H1 (cell line): ENCODE measurements around the gene GRIP2. TPM values are rescaled to one million over a fixed set of nuclear protein-coding genes. Genes with fewer than 3 reads are reported as not detected.

Experiments
- CTCF ChIA-PET: fragments of 300-600 bp; sonication (Branson Sonifier 250); formaldehyde crosslinking; loops from one replicate; lab custom pipeline; 2021; ENCODE audit not compliant: partially characterized antibody; lab: Charles Lee
- POLR2A ChIA-PET: fragments of 300-600 bp; sonication (Branson Sonifier 250); formaldehyde crosslinking; loops from one replicate; lab custom pipeline; 2021; ENCODE audit warnings: inconsistent platforms; ENCODE audit not compliant: partially characterized antibody; lab: Charles Lee
- DNase-seq, 2 experiments: peaks; one replicate each; pipeline versions ENCODE4 v3.0.0 to v3.0.0-alpha.2; 2010 to 2022; ENCODE audit warnings: low spot score in 2 of 2, low read depth in 1 of 2, mixed read lengths in 1 of 2
- FAIRE-seq: peaks from 2 replicates; lab custom pipeline; 2011; peaks lifted over from hg19 to GRCh38; lab: Jason Lieb, UNC
- H2AFZ ChIP-seq: 2 replicates; pipeline ENCODE4 v1.8.1; 2012; ENCODE audit warnings: low read length, inconsistent platforms
- H2AK5ac ChIP-seq: 2 replicates; pipeline ENCODE4 v1.6.1; 2013; ENCODE audit warnings: low read depth, low read length
- H2BK120ac ChIP-seq: replicated peaks from 2 replicates; pipeline ENCODE3; 2013; ENCODE audit warnings: low read depth, low read length, inconsistent platforms
- H2BK12ac ChIP-seq: 2 replicates; pipeline ENCODE4 v1.6.1; 2013; ENCODE audit warnings: low read depth, low read length
- H2BK15ac ChIP-seq: 2 replicates; pipeline ENCODE4 v1.6.1; 2013; ENCODE audit warnings: low read length
- H2BK20ac ChIP-seq: 2 replicates; pipeline ENCODE4 v1.6.1; 2013; ENCODE audit warnings: low read length
- H2BK5ac ChIP-seq: 2 replicates; pipeline ENCODE4 v1.6.1; 2013; ENCODE audit warnings: low read depth, low read length
- H3K14ac ChIP-seq: 2 replicates; pipeline ENCODE4 v1.6.1; 2013; ENCODE audit warnings: inconsistent platforms; ENCODE audit not compliant: insufficient read length
- H3K18ac ChIP-seq: 2 replicates; pipeline ENCODE4 v1.6.1; 2013; ENCODE audit warnings: low read length; ENCODE audit errors: extremely low read depth
- H3K23ac ChIP-seq: 2 replicates; pipeline ENCODE4 v1.6.1; 2013; ENCODE audit warnings: inconsistent platforms; ENCODE audit not compliant: insufficient read length
- H3K23me2 ChIP-seq: 2 replicates; pipeline ENCODE4 v1.6.1; 2013; ENCODE audit warnings: low read depth, low read length
- H3K27ac ChIP-seq: 2 replicates; pipeline ENCODE4 v1.6.1; 2011; ENCODE audit warnings: low read depth, low read length, inconsistent platforms
- H3K27me3 ChIP-seq, 4 experiments: replicated peaks in 1 of 4; 1 replicate in 1 of 4; 2 replicates in 3 of 4; pipeline versions ENCODE4 v1.6.1 to v1.8.1; 2011 to 2013; ENCODE audit warnings: low read length in 3 of 4, mild to moderate bottlenecking in 3 of 4, inconsistent platforms in 2 of 4, mixed read lengths in 2 of 4, moderate library complexity in 1 of 4; ENCODE audit not compliant: control insufficient read depth in 3 of 4, insufficient read depth in 3 of 4; ENCODE audit errors: extremely low read depth in 1 of 4
- H3K36me3 ChIP-seq, 4 experiments: 2 replicates each; pipeline versions ENCODE4 v1.6.1 to v1.8.1; 2011 to 2013; ENCODE audit warnings: mild to moderate bottlenecking in 4 of 4, low read length in 3 of 4, moderate library complexity in 2 of 4, control low read depth in 1 of 4, inconsistent platforms in 1 of 4; ENCODE audit not compliant: insufficient read depth in 4 of 4, control insufficient read depth in 2 of 4
- H3K4ac ChIP-seq: replicated peaks from 2 replicates; pipeline ENCODE3; 2013; ENCODE audit warnings: low read length, low read depth, mixed read lengths, inconsistent platforms; ENCODE audit not compliant: insufficient read length
- H3K4me1 ChIP-seq, 4 experiments: replicated peaks in 1 of 4; 1 replicate in 1 of 4; 2 replicates in 3 of 4; pipeline versions ENCODE4 v1.6.1 to v1.8.1; 2011 to 2013; ENCODE audit warnings: low read length in 3 of 4, inconsistent platforms in 2 of 4, mixed read lengths in 1 of 4; ENCODE audit not compliant: insufficient read depth in 4 of 4, control insufficient read depth in 3 of 4
- H3K4me2 ChIP-seq, 2 experiments: 2 replicates each; pipeline versions ENCODE4 v1.6.1 to v1.8.1; 2011 to 2013; ENCODE audit warnings: low read depth in 2 of 2, low read length in 2 of 2, control low read depth in 1 of 2, inconsistent platforms in 1 of 2, mild to moderate bottlenecking in 1 of 2; ENCODE audit not compliant: insufficient read depth in 1 of 2
- H3K4me3 ChIP-seq, 4 experiments: fragments of 200-600, 300-600 bp in 1 of 4; sonication (generic), shearing (Covaris generic), sonication (Bioruptor Twin) in 1 of 4; 2 replicates each; pipeline versions ENCODE4 v1.5.1 to v1.8.1; 2011 to 2016; ENCODE audit warnings: low read length in 4 of 4, low read depth in 3 of 4, control low read depth in 2 of 4, inconsistent platforms in 2 of 4, mild to moderate bottlenecking in 2 of 4, mixed read lengths in 1 of 4, moderate library complexity in 1 of 4; ENCODE audit not compliant: insufficient read depth in 2 of 4; ENCODE audit errors: extremely low read depth in 1 of 4
- H3K56ac ChIP-seq: replicated peaks from 2 replicates; pipeline ENCODE3; 2013; ENCODE audit warnings: low read depth, mild to moderate bottlenecking, mixed read lengths, low read length, inconsistent platforms; ENCODE audit not compliant: insufficient read length
- H3K79me1 ChIP-seq: 2 replicates; pipeline ENCODE4 v1.6.1; 2013; ENCODE audit warnings: low read depth, low read length, control low read depth
- H3K79me2 ChIP-seq, 2 experiments: 2 replicates each; pipeline versions ENCODE4 v1.6.1 to v1.8.1; 2012 to 2013; ENCODE audit warnings: low read length in 2 of 2, mild to moderate bottlenecking in 2 of 2, inconsistent platforms in 1 of 2; ENCODE audit not compliant: insufficient read depth in 2 of 2, control insufficient read depth in 1 of 2
- H3K9ac ChIP-seq, 4 experiments: replicated peaks in 1 of 4; 1 replicate in 1 of 4; 2 replicates in 3 of 4; pipeline versions ENCODE4 v1.6.1 to v1.8.1; 2011 to 2013; ENCODE audit warnings: low read depth in 3 of 4, low read length in 3 of 4, control low read depth in 2 of 4, mild to moderate bottlenecking in 2 of 4, moderate library complexity in 2 of 4, inconsistent platforms in 1 of 4; ENCODE audit errors: extremely low read depth in 1 of 4
- H3K9me3 ChIP-seq, 2 experiments: 2 replicates each; pipeline versions ENCODE4 v1.6.1 to v1.8.1; 2012 to 2013; ENCODE audit warnings: mild to moderate bottlenecking in 2 of 2, moderate library complexity in 2 of 2, control low read depth in 1 of 2, inconsistent platforms in 1 of 2, low read depth in 1 of 2, low read length in 1 of 2, mixed read lengths in 1 of 2; ENCODE audit not compliant: insufficient read depth in 2 of 2
- H4K20me1 ChIP-seq, 2 experiments: replicated peaks in 1 of 2; 2 replicates each; pipeline versions ENCODE3 to v1.8.1; 2011 to 2013; ENCODE audit warnings: inconsistent platforms in 2 of 2, low read length in 2 of 2, mild to moderate bottlenecking in 1 of 2; ENCODE audit not compliant: insufficient read depth in 2 of 2, control insufficient read depth in 1 of 2
- H4K5ac ChIP-seq: 2 replicates; pipeline ENCODE4 v1.6.1; 2013; ENCODE audit warnings: low read length, low read depth, mixed read lengths, inconsistent platforms; ENCODE audit not compliant: insufficient read length
- H4K8ac ChIP-seq: 2 replicates; pipeline ENCODE4 v1.8.0; 2013; ENCODE audit warnings: mild to moderate bottlenecking, moderate library complexity, low read length, inconsistent platforms; ENCODE audit not compliant: insufficient read depth; ENCODE audit errors: extremely low read depth
- H4K91ac ChIP-seq: replicated peaks from 2 replicates; pipeline ENCODE3; 2013; ENCODE audit warnings: low read length, mixed read lengths, inconsistent platforms; ENCODE audit not compliant: insufficient read length
- KDM5A ChIP-seq: fragments of 200-600 bp; IDR thresholded peaks from 2 replicates; pipeline ENCODE4 v1.7.1; 2012; ENCODE audit warnings: mild to moderate bottlenecking, low read length, inconsistent platforms, mixed read lengths
- MAX ChIP-seq: IDR thresholded peaks from 2 replicates; pipeline ENCODE4 v1.6.1; 2012; ENCODE audit warnings: inconsistent platforms
- RNF2 ChIP-seq: fragments of 200-900, 300-1000 bp; sonication (generic); IDR thresholded peaks from 2 replicates; pipeline ENCODE4 v1.7.1; 2016; ENCODE audit warnings: borderline replicate concordance, low read depth, mild to moderate bottlenecking, antibody characterized with exemption, low read length; ENCODE audit not compliant: poor library complexity, severe bottlenecking; ENCODE audit errors: missing control alignments
- TEAD4 ChIP-seq: IDR thresholded peaks from 2 replicates; pipeline ENCODE4 v1.6.1; 2012; ENCODE audit warnings: low read depth, low read length, inconsistent platforms, mixed read lengths
- WGBS, 2 experiments: shearing (Covaris generic) in 1 of 2; methylation state at CpG; one replicate each; pipeline versions ENCODE4 v1.1.6 to v1.1.7; 2013 to 2015; ENCODE audit warnings: low lambda C conversion rate in 2 of 2, mixed read lengths in 2 of 2, inconsistent platforms in 1 of 2, low coverage in 1 of 2, missing lambda C conversion rate in 1 of 2; ENCODE audit not compliant: insufficient replicate concordance in 2 of 2, insufficient coverage in 1 of 2, insufficient read length in 1 of 2; ENCODE audit errors: extremely low coverage in 1 of 2, missing lambda C conversion rate in 1 of 2; 5-methylcytosine and 5-hydroxymethylcytosine counted together
- polyA plus RNA-seq, 7 experiments: library from polyadenylated mRNA; depleted of rRNA in 3 of 7; stranded (reverse) in 5 of 7; unstranded in 2 of 7; fragments of >200 nt in 5 of 7; fragments of 200-250 nt in 2 of 7; gene quantifications; 1 replicate in 5 of 7; 2 replicates in 1 of 7; 4 replicates in 1 of 7; pipeline versions ENCODE4 v1.2.1 to v1.2.3, GENCODE V29; 2011 to 2013; ENCODE audit warnings: missing spikeins in 2 of 7, mixed read lengths in 2 of 7
- total RNA-seq: library from RNA; stranded (reverse); fragmentation: NEBNext Ultra II Directional; extraction: Animal tissue kit (Norgen Biotek cat#: 25700); gene quantifications from 2 replicates; pipeline ENCODE4 v1.2.1, GENCODE V29; 2021
- TF ChIP-seq, protein P1 (sequence below): IDR thresholded peaks from 2 replicates; pipeline ENCODE4 v1.6.1; 2012; ENCODE audit warnings: inconsistent platforms

Gene GRIP2
- total and polyA plus RNA-seq, 2 of the 8 experiments (the other 6 are each of a cell fraction or from before 2014, with no cell fraction given): 2.5 to 6.4 TPM

- H2AK5ac ChIP-seq: peak overlapping the region; percentile 2; the same call in 1 of the 2 replicates
- H3K14ac ChIP-seq: no peak overlapping the region
- no peak overlapping the region for H3K56ac ChIP-seq
- H2BK120ac ChIP-seq: peak overlapping the region; percentile 51
- DNase-seq (no peak), FAIRE-seq (no peak)
- H3K4me2 ChIP-seq: no peak overlapping the region; a peak in 1 of 4 replicates
- peaks cover 8 to 36% (median 28%) of the 10 kb centered on the region in 4 experiments for H3K4me1 ChIP-seq
- no peaks in the 10 kb centered on the region; the same call in 1 of the 2 replicates for H3K79me1 ChIP-seq
- H3K23me2 ChIP-seq: peaks cover 2% of the 10 kb centered on the region; the same call in 1 of the 2 replicates
- H4K20me1 ChIP-seq: no peaks in the 10 kb centered on the region
- H3K4ac ChIP-seq: peak overlapping the region; percentile 41
- CTCF ChIA-PET: interaction anchor here (1.0 to 12.2 kb wide), 3 partner anchors 8 to 24 kb away, joined by 4 to 171 read pairs (median 4); no protein-coding TSS in a partner anchor
- H4K5ac ChIP-seq: no peak overlapping the region
- no peak overlapping the region for H3K9ac ChIP-seq
- no peak overlapping the region for H2BK15ac ChIP-seq
- H3K9me3 ChIP-seq: no peaks in the 10 kb centered on the region
- WGBS, 2 experiments: 88% methylated on average over 15 of the region's 17 CpGs; no CpG with 5 or more reads in 1 of the 2 experiments
- TF ChIP-seq TEAD4 (no peak), RNF2 (no peak), KDM5A (no peak), MAX (peak; percentile 24; the same call in 1 of the 2 replicates)
- TF ChIP-seq, protein P1, sequence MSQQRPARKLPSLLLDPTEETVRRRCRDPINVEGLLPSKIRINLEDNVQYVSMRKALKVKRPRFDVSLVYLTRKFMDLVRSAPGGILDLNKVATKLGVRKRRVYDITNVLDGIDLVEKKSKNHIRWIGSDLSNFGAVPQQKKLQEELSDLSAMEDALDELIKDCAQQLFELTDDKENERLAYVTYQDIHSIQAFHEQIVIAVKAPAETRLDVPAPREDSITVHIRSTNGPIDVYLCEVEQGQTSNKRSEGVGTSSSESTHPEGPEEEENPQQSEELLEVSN: 0 out of 2 replicates have a peak, but pooled peaks have one; percentile 10
- H2AFZ ChIP-seq: no peak overlapping the region
- no peak overlapping the region for H3K23ac ChIP-seq
- H2BK12ac ChIP-seq: peak overlapping the region; percentile 1; the same call in 1 of the 2 replicates
- H4K8ac ChIP-seq: peak overlapping the region; percentile 11; the same call in 1 of the 2 replicates
- H3K4me3 ChIP-seq: no peak overlapping the region
- peak overlapping the region; percentile 78 for H4K91ac ChIP-seq
- no peaks in the 10 kb centered on the region for H3K27me3 ChIP-seq
- no peaks in the 10 kb centered on the region; a peak in 1 of 8 replicates for H3K36me3 ChIP-seq
- POLR2A ChIA-PET: interaction anchor here (0.6 to 2.0 kb wide), 4 partner anchors 10 to 24 kb away, joined by 3 to 10 read pairs (median 4); no protein-coding TSS in a partner anchor
- no peaks in the 10 kb centered on the region for H3K79me2 ChIP-seq
- 0 out of 2 replicates have a peak overlapping the region, but pooled peaks have one; percentile 62 for H3K18ac ChIP-seq
- peak overlapping the region; percentile 38; the same call in 1 of the 2 replicates for H2BK5ac ChIP-seq
- H3K27ac ChIP-seq: no peak overlapping the region
- peak overlapping the region; percentile 68; the same call in 1 of the 2 replicates for H2BK20ac ChIP-seq
Observed at GRCh38 chr3:14531856-14532395, 8.2 kb downstream of the GRIP2 start.
